Measurements from ENCODE around the gene MEGF6.

Gene MEGF6

GRCh38 chr1:3515272-3515671 is 96.0 kb downstream of the MEGF6 start:
- DNase-seq: no peak
- Mint-ChIP-seq H3K4me3 (no peak overlapping the region), H3K27me3 (ENCODE audit: low read depth, poor library complexity) (peaks cover 2% of the 10 kb centered on the region), H3K4me1 (no peaks in the 10 kb centered on the region), H3K36me3 (ENCODE audit: low read depth) (no peaks in the 10 kb centered on the region), H3K27ac (no peak overlapping the region), H3K9me3 (no peaks in the 10 kb centered on the region)
- no peak for TF ChIP-seq CTCF (IDR thresholded peaks at IDR 0.05)

GRCh38 chr1:3514404-3514803 is 96.9 kb downstream of the MEGF6 start:
- no peak overlapping the region for H3K27ac Mint-ChIP-seq
- no peak for TF ChIP-seq CTCF (IDR thresholded peaks at IDR 0.05)
- no peaks in the 10 kb centered on the region for H3K36me3 Mint-ChIP-seq (ENCODE audit: low read depth)
- DNase-seq: no peak
- H3K4me3 Mint-ChIP-seq: no peak overlapping the region
- no peaks in the 10 kb centered on the region for H3K9me3 Mint-ChIP-seq
- peaks cover 2% of the 10 kb centered on the region for H3K27me3 Mint-ChIP-seq (ENCODE audit: low read depth, poor library complexity)
- no peaks in the 10 kb centered on the region for H3K4me1 Mint-ChIP-seq

GRCh38 chr1:3511856-3512255 is 99.5 kb downstream of the MEGF6 start:
- DNase-seq: no peak
- Mint-ChIP-seq H3K27ac (no peak overlapping the region), H3K27me3 (ENCODE audit: low read depth, poor library complexity) (no peaks in the 10 kb centered on the region), H3K4me3 (no peak overlapping the region), H3K36me3 (ENCODE audit: low read depth) (no peaks in the 10 kb centered on the region), H3K9me3 (no peaks in the 10 kb centered on the region), H3K4me1 (no peaks in the 10 kb centered on the region)
- TF ChIP-seq CTCF (IDR thresholded peaks at IDR 0.05): no peak

- Mint-ChIP-seq H3K9me3 (no peaks in the 10 kb centered on the region), H3K27ac (no peak overlapping the region)
These were observed 100.0 kb downstream of the MEGF6 start for GRCh38 chr1:3511306-3511705.

GRCh38 chr1:3510956-3511250 is 100.4 kb downstream of the MEGF6 start:
- no peak overlapping the region for H3K27ac Mint-ChIP-seq
- no peak for TF ChIP-seq CTCF (IDR thresholded peaks at IDR 0.05)
- H3K27me3 Mint-ChIP-seq (ENCODE audit: low read depth, poor library complexity): no peaks in the 10 kb centered on the region
- no peak overlapping the region for H3K4me3 Mint-ChIP-seq
- H3K4me1 Mint-ChIP-seq: no peaks in the 10 kb centered on the region
- H3K36me3 Mint-ChIP-seq (ENCODE audit: low read depth): no peaks in the 10 kb centered on the region
- DNase-seq: no peak
- H3K9me3 Mint-ChIP-seq: no peaks in the 10 kb centered on the region

More at GRCh38 chr1:3511306-3511705, 100.0 kb downstream of the MEGF6 start:
- H3K4me3 Mint-ChIP-seq: no peak overlapping the region
- no peak for TF ChIP-seq CTCF (IDR thresholded peaks at IDR 0.05)
- H3K27me3 Mint-ChIP-seq (ENCODE audit: low read depth, poor library complexity): no peaks in the 10 kb centered on the region
- no peaks in the 10 kb centered on the region for H3K36me3 Mint-ChIP-seq (ENCODE audit: low read depth)
- DNase-seq: no peak
- no peaks in the 10 kb centered on the region for H3K4me1 Mint-ChIP-seq

- Mint-ChIP-seq H3K4me1 (no peaks in the 10 kb centered on the region), H3K9me3 (no peaks in the 10 kb centered on the region), H3K27me3 (ENCODE audit: low read depth, poor library complexity) (no peaks in the 10 kb centered on the region), H3K27ac (no peak overlapping the region), H3K36me3 (ENCODE audit: low read depth) (no peaks in the 10 kb centered on the region), H3K4me3 (no peak overlapping the region)
- no peak for DNase-seq
- no peak for TF ChIP-seq CTCF (IDR thresholded peaks at IDR 0.05)
These were observed 101.0 kb downstream of the MEGF6 start for GRCh38 chr1:3510136-3510955.

All from nephron progenitor cell (in vitro differentiated cells).